Measurements from ENCODE around the gene PLB1.

The PLB1 gene

GRCh38 chr2:28593160-28593755 lies 97.4 kb downstream of the PLB1 start:
- H3K4me3 ChIP-seq (ENCODE audit: control insufficient read depth, low read depth, low read length) = no peak overlapping the region
- TF ChIP-seq CTCF (conservative IDR thresholded peaks at IDR 0.05; ENCODE audit: control insufficient read depth, insufficient read depth, low read depth, low read length) = no peak
- no peak for DNase-seq (ENCODE audit: low read depth)

GRCh38 chr2:28594000-28594331 lies 98.1 kb downstream of the PLB1 start:
- no peak for DNase-seq (ENCODE audit: low read depth)
- no peak overlapping the region for H3K4me3 ChIP-seq (ENCODE audit: control insufficient read depth, low read depth, low read length)
- no peak for TF ChIP-seq CTCF (conservative IDR thresholded peaks at IDR 0.05; ENCODE audit: control insufficient read depth, insufficient read depth, low read depth, low read length)

GRCh38 chr2:28594332-28595108 lies 98.7 kb downstream of the PLB1 start:
- no peak overlapping the region for H3K4me3 ChIP-seq (ENCODE audit: control insufficient read depth, low read depth, low read length)
- peak; percentile 75 for TF ChIP-seq CTCF (conservative IDR thresholded peaks at IDR 0.05; ENCODE audit: control insufficient read depth, insufficient read depth, low read depth, low read length)
- peak; percentile 84 for DNase-seq (ENCODE audit: low read depth)

GRCh38 chr2:28595323-28595722 lies 99.5 kb downstream of the PLB1 start:
- no peak for DNase-seq (ENCODE audit: low read depth)
- H3K4me3 ChIP-seq (ENCODE audit: control insufficient read depth, low read depth, low read length) = no peak overlapping the region
- TF ChIP-seq CTCF (conservative IDR thresholded peaks at IDR 0.05; ENCODE audit: control insufficient read depth, insufficient read depth, low read depth, low read length) = no peak

- DNase-seq (ENCODE audit: low read depth) = no peak
- TF ChIP-seq CTCF (conservative IDR thresholded peaks at IDR 0.05; ENCODE audit: control insufficient read depth, insufficient read depth, low read depth, low read length) = no peak
- no peak overlapping the region for H3K4me3 ChIP-seq (ENCODE audit: control insufficient read depth, low read depth, low read length)
Measured at GRCh38 chr2:28598484-28598883, 102.6 kb downstream of the PLB1 start.

GRCh38 chr2:28600181-28600580 lies 104.3 kb downstream of the PLB1 start:
- H3K4me3 ChIP-seq (ENCODE audit: control insufficient read depth, low read depth, low read length) = no peak overlapping the region
- no peak for TF ChIP-seq CTCF (conservative IDR thresholded peaks at IDR 0.05; ENCODE audit: control insufficient read depth, insufficient read depth, low read depth, low read length)
- DNase-seq (ENCODE audit: low read depth) = no peak
